ENCODE data around the gene NPTX1. TPM values are rescaled to one million over a fixed set of nuclear protein-coding genes. Genes with fewer than 3 reads are reported as not detected.

The NPTX1 gene
- total and polyA plus RNA-seq, 7 experiments from 2014 or later: 0.11 to 98.0 (median 0.35) TPM; not detected in 3

GRCh38 chr17:80428363-80428762 is 48.0 kb downstream of the NPTX1 start:
- Mint-ChIP-seq H3K36me3 (no peaks in the 10 kb centered on the region), H3K4me3 (no peak overlapping the region), H3K27me3 (no peaks in the 10 kb centered on the region), H3K27ac (no peak overlapping the region), H3K4me1 (peaks cover 4 to 16% (median 5%) of the 10 kb centered on the region in 7 donors), H3K9me3 (no peaks in the 10 kb centered on the region)
- Histone ChIP-seq H3K4me3 (ENCODE audit: low read length) (no peak overlapping the region), H3K27ac (ENCODE audit: low read depth, low read length) (no peak overlapping the region), H3K27me3 (ENCODE audit: control insufficient read depth in 2 of 2, insufficient read depth in 2 of 2, low read length in 2 of 2) (no peaks in the 10 kb centered on the region), H3K9me3 (ENCODE audit: control insufficient read depth in 2 of 3, low read length in 3 of 3) (no peaks in the 10 kb centered on the region), H3K4me1 (ENCODE audit: control insufficient read depth in 2 of 2, insufficient read depth in 2 of 2, low read length in 2 of 2) (peaks cover 8 to 11% of the 10 kb centered on the region in 2 donors), H3K36me3 (ENCODE audit: control insufficient read depth in 2 of 3, insufficient read depth in 3 of 3, low read length in 3 of 3) (no peaks in the 10 kb centered on the region)
- intact Hi-C loops (cut with micrococcal nuclease): loop anchor here (5.0 to 10.0 kb wide), 2 partner anchors 116 to 354 kb away; partner anchors contain the start of gene RPTOR (in 1 of the 2)
- ChIA-PET CTCF (interaction anchor here (1.4 to 4.0 kb wide), 5 partner anchors 472 to 555 kb away, joined by 5 to 26 read pairs (median 10); no protein-coding TSS in a partner anchor), POLR2A (interaction anchor here (0.5 to 1.1 kb wide), 4 partner anchors 26 to 224 kb away, joined by 3 read pairs; no protein-coding TSS in a partner anchor)
- no peak for ATAC-seq
- DNase-seq: no peak

DNA sequence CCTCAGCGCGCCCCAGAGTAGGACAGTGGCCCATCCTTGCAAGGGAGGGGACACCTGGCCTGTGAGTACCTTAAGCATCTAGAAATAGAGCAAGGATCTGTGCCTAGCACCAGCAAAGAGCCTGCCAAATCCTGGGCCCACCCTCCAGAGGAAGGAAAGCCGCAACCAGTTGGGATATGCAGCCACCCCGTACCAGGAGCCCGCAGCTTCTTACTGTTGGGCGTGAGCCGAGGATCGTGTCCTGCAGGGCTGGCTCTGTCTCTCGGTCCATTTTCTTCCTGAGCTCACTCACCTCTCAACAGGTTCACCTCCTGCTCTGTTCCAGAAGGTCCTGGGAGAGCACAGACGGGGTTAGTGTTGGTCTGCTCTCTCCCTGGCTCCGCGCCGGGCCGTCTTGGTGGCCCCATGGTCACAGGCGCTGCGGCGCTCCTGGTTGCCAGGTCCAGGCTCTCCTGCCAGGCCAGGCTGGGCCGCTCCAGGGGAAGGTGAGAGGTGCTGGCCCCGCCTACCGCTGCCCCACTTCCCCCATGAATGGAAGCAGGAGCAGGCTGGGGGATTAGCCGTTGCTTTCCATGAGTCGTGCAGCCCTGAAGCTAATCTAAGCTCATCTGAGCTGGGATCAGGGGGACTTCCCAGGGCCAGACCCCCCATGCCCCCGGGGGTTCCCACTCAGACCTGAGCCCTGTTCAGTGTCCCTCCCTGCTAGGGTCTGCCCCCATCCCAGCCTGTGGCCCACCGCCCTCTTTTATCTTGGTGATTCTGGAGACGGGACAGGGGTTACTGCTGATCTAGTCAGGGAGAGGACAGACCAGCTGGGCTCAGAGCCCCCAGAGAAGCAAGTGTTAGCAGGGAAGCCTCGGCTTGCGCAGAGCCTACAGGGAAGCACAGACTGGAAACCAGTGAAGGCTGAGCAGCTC is 48.8 kb downstream of the NPTX1 start:
- H3K27ac ChIP-seq (ENCODE audit: low read depth, low read length): no peak overlapping the region
- Mint-ChIP-seq H3K36me3 (no peaks in the 10 kb centered on the region), H3K9me3 (no peaks in the 10 kb centered on the region), H3K27me3 (no peaks in the 10 kb centered on the region), H3K4me3 (no peak overlapping the region), H3K27ac (peak overlapping the region in 1 of 9 donors; percentile 11), H3K4me1 (peaks cover 4 to 16% (median 5%) of the 10 kb centered on the region in 7 donors)
- ChIA-PET CTCF (interaction anchor here (0.6 to 4.0 kb wide), 19 partner anchors 11 to 676 kb away, joined by 3 to 26 read pairs (median 4); no protein-coding TSS in a partner anchor), POLR2A (interaction anchor here (0.5 to 1.1 kb wide), 6 partner anchors 27 to 543 kb away, joined by 3 read pairs; no protein-coding TSS in a partner anchor)
- ATAC-seq: no peak
- H3K4me1 ChIP-seq (ENCODE audit: control insufficient read depth in 2 of 2, insufficient read depth in 2 of 2, low read length in 2 of 2): peaks cover 8 to 11% of the 10 kb centered on the region in 2 donors
- H3K4me3 ChIP-seq (ENCODE audit: low read length): no peak overlapping the region
- intact Hi-C loops (cut with micrococcal nuclease): loop anchor here (1.0 to 10.0 kb wide), 6 partner anchors 117 to 674 kb away; partner anchors contain the start of gene RPTOR (in 1 of the 2)
- H3K27me3 ChIP-seq (ENCODE audit: control insufficient read depth in 2 of 2, insufficient read depth in 2 of 2, low read length in 2 of 2): no peaks in the 10 kb centered on the region
- no peaks in the 10 kb centered on the region for H3K36me3 ChIP-seq (ENCODE audit: control insufficient read depth in 2 of 3, insufficient read depth in 3 of 3, low read length in 3 of 3)
- DNase-seq: no peak
- no peaks in the 10 kb centered on the region for H3K9me3 ChIP-seq (ENCODE audit: control insufficient read depth in 2 of 3, low read length in 3 of 3)

DNA sequence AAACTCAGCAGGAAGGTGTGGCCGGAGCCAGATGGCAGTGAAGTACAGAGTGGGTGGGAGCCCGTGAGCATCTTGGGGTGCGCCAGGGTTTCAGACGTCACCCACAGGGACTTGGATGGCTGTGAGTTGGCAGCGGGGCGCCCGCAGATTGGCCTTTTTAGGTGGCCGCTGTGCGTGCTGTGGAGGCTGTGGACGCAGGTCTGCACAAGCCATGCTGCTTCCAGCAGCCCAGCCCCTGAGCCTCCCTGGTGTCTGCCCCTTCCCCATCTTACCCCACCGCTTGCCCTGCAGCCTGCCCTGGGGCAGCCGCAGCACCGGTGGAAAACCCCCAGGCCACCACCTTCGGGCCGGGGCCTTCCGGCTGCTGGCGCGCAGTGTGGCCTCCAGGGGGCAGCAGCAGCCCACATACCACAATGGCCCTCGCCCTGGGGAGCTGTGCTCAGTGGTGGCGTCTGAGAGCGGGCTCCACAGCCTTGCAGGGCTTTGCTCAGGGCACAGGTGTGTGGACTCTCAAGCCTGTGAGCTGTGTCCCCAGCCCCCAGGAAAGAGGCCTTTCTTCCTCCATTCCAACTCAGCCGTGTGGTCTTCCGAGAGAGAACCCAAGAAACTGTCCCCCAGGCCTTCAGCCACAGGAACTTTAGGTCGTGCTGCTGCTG is 49.6 kb downstream of the NPTX1 start:
- Histone ChIP-seq H3K27ac (ENCODE audit: low read depth, low read length) (no peak overlapping the region), H3K4me3 (ENCODE audit: low read length) (no peak overlapping the region), H3K4me1 (ENCODE audit: control insufficient read depth in 2 of 2, insufficient read depth in 2 of 2, low read length in 2 of 2) (peaks cover 8 to 11% of the 10 kb centered on the region in 2 donors), H3K36me3 (ENCODE audit: control insufficient read depth in 2 of 3, insufficient read depth in 3 of 3, low read length in 3 of 3) (no peaks in the 10 kb centered on the region), H3K27me3 (ENCODE audit: control insufficient read depth in 2 of 2, insufficient read depth in 2 of 2, low read length in 2 of 2) (no peaks in the 10 kb centered on the region), H3K9me3 (ENCODE audit: control insufficient read depth in 2 of 3, low read length in 3 of 3) (no peaks in the 10 kb centered on the region)
- peak; percentile 72 to 91 (median 86) for DNase-seq
- Mint-ChIP-seq H3K4me3 (peak overlapping the region in 1 of 10 donors; percentile 5), H3K36me3 (no peaks in the 10 kb centered on the region), H3K27ac (peak overlapping the region in 1 of 9 donors; percentile 11), H3K27me3 (no peaks in the 10 kb centered on the region), H3K9me3 (no peaks in the 10 kb centered on the region), H3K4me1 (peaks cover 4 to 16% (median 5%) of the 10 kb centered on the region in 7 donors)
- intact Hi-C loops (cut with micrococcal nuclease): loop anchor here (1.0 to 10.0 kb wide), 6 partner anchors 118 to 675 kb away; partner anchors contain the start of gene RPTOR (in 1 of the 2)
- peak; percentile 99 for ATAC-seq
- ChIA-PET POLR2A (interaction anchor here (0.7 to 1.0 kb wide), 2 partner anchors 28 to 543 kb away, joined by 3 read pairs; no protein-coding TSS in a partner anchor), CTCF (interaction anchor here (0.6 to 4.0 kb wide), 18 partner anchors 12 to 676 kb away, joined by 3 to 26 read pairs (median 4); no protein-coding TSS in a partner anchor)

GRCh38 chr17:80425835-80426426 is 50.5 kb downstream of the NPTX1 start:
- H3K27me3 Mint-ChIP-seq: no peaks in the 10 kb centered on the region
- Histone ChIP-seq H3K9me3 (ENCODE audit: control insufficient read depth in 2 of 3, low read length in 3 of 3) (no peaks in the 10 kb centered on the region), H3K27me3 (ENCODE audit: control insufficient read depth in 2 of 2, insufficient read depth in 2 of 2, low read length in 2 of 2) (no peaks in the 10 kb centered on the region), H3K4me3 (ENCODE audit: low read length) (no peak overlapping the region), H3K36me3 (ENCODE audit: control insufficient read depth in 2 of 3, insufficient read depth in 3 of 3, low read length in 3 of 3) (no peaks in the 10 kb centered on the region), H3K27ac (ENCODE audit: low read depth, low read length) (no peak overlapping the region), H3K4me1 (ENCODE audit: control insufficient read depth in 2 of 2, insufficient read depth in 2 of 2, low read length in 2 of 2) (peaks cover 8 to 11% of the 10 kb centered on the region in 2 donors)
- ChIA-PET CTCF (interaction anchor here (0.6 to 4.0 kb wide), 4 partner anchors 474 to 563 kb away, joined by 4 to 26 read pairs (median 4); no protein-coding TSS in a partner anchor), POLR2A (interaction anchor here (0.6 kb wide), 1 partner anchor 473 kb away, joined by 4 read pairs; no protein-coding TSS in a partner anchor)
- intact Hi-C loops (cut with micrococcal nuclease): loop anchor here (5.0 to 10.0 kb wide), 2 partner anchors 119 to 356 kb away; partner anchors contain the start of gene RPTOR (in 1 of the 2)
- DNase-seq (no peak), ATAC-seq (no peak)
- no peak overlapping the region for H3K27ac Mint-ChIP-seq
- H3K4me1 Mint-ChIP-seq: peaks cover 4 to 16% (median 5%) of the 10 kb centered on the region in 7 donors
- H3K36me3 Mint-ChIP-seq: no peaks in the 10 kb centered on the region
- H3K9me3 Mint-ChIP-seq: no peaks in the 10 kb centered on the region
- no peak overlapping the region for H3K4me3 Mint-ChIP-seq

GRCh38 chr17:80424878-80425765 is 51.3 kb downstream of the NPTX1 start:
- H3K27ac ChIP-seq (ENCODE audit: low read depth, low read length): no peak overlapping the region
- H3K36me3 ChIP-seq (ENCODE audit: control insufficient read depth in 2 of 3, insufficient read depth in 3 of 3, low read length in 3 of 3): no peaks in the 10 kb centered on the region
- no peak overlapping the region for H3K4me3 ChIP-seq (ENCODE audit: low read length)
- no peak for DNase-seq
- Mint-ChIP-seq H3K36me3 (peaks cover 0 to under 1% (median 0%) of the 10 kb centered on the region in 5 donors), H3K27me3 (no peaks in the 10 kb centered on the region), H3K4me3 (no peak overlapping the region), H3K27ac (no peak overlapping the region), H3K9me3 (no peaks in the 10 kb centered on the region), H3K4me1 (peaks cover 4 to 16% (median 5%) of the 10 kb centered on the region in 7 donors)
- POLR2A ChIA-PET: interaction anchor here (0.6 kb wide), 1 partner anchor 474 kb away, joined by 4 read pairs; no protein-coding TSS in a partner anchor
- intact Hi-C loops (cut with micrococcal nuclease): loop anchor here (5.0 to 10.0 kb wide), 2 partner anchors 120 to 357 kb away; partner anchors contain the start of gene RPTOR (in 1 of the 2)
- H3K4me1 ChIP-seq (ENCODE audit: control insufficient read depth in 2 of 2, insufficient read depth in 2 of 2, low read length in 2 of 2): peaks cover 8 to 11% of the 10 kb centered on the region in 2 donors
- no peaks in the 10 kb centered on the region for H3K27me3 ChIP-seq (ENCODE audit: control insufficient read depth in 2 of 2, insufficient read depth in 2 of 2, low read length in 2 of 2)
- H3K9me3 ChIP-seq (ENCODE audit: control insufficient read depth in 2 of 3, low read length in 3 of 3): no peaks in the 10 kb centered on the region
- CTCF ChIA-PET: interaction anchor here (0.6 to 4.0 kb wide), 5 partner anchors 474 to 1209 kb away, joined by 3 to 26 read pairs (median 4); no protein-coding TSS in a partner anchor
- ATAC-seq: no peak

All from naive thymus-derived CD4-positive, alpha-beta T cell (primary cell).